GM18498 (cell line): Measurements from ENCODE around the gene METTL3.
"Not testable (repeated sequence)": the region's sequence is repeated elsewhere in the genome, so short reads cannot be mapped to it uniquely, and the experiment has no call there.

ENCODE experiments used
- ATAC-seq: cut with Tn5 transposase; IDR thresholded peaks from one replicate; pipeline ENCODE4 v1.9.1; 2021; ENCODE audit warnings: mild to moderate bottlenecking, moderate library complexity; ENCODE audit not compliant: unreplicated experiment

Gene METTL3

GRCh38 chr14:21510735-21511657 lies at the start of gene METTL3:
TSS of gene METTL3 (minus strand) at chr14:21511340. CDS start at chr14:21511223, 117 bp downstream.
- peak; percentile 97 for ATAC-seq

- ATAC-seq, result no peak
Observed at GRCh38 chr14:21558703-21559170, 47.6 kb upstream of the METTL3 start.

GRCh38 chr14:21557084-21557901 lies 46.2 kb upstream of the METTL3 start:
- no peak for ATAC-seq

GRCh38 chr14:21556378-21557083 lies 45.4 kb upstream of the METTL3 start:
- no peak for ATAC-seq

GRCh38 chr14:21553266-21553665 lies 42.1 kb upstream of the METTL3 start:
- ATAC-seq, result no peak

GRCh38 chr14:21544588-21544987 lies 33.4 kb upstream of the METTL3 start:
- not testable (repeated sequence) for ATAC-seq

- no peak for ATAC-seq
Observed at GRCh38 chr14:21543963-21544362, 32.8 kb upstream of the METTL3 start.

GRCh38 chr14:21543521-21543960 lies 32.4 kb upstream of the METTL3 start:
- ATAC-seq, result no peak

- no peak for ATAC-seq
Observed at GRCh38 chr14:21541413-21542074, 30.4 kb upstream of the METTL3 start.

- ATAC-seq, result no peak
Observed at GRCh38 chr14:21539189-21539940, 28.2 kb upstream of the METTL3 start.

GRCh38 chr14:21537090-21537424 lies 25.9 kb upstream of the METTL3 start:
- no peak for ATAC-seq

- no peak for ATAC-seq
Observed at GRCh38 chr14:21536418-21537089, 25.4 kb upstream of the METTL3 start.

GRCh38 chr14:21535545-21536417 lies 24.6 kb upstream of the METTL3 start:
- no peak for ATAC-seq

- ATAC-seq, result no peak
Observed at GRCh38 chr14:21534576-21534975, 23.4 kb upstream of the METTL3 start.

- ATAC-seq, result no peak
Observed at GRCh38 chr14:21533294-21533693, 22.2 kb upstream of the METTL3 start.

GRCh38 chr14:21529515-21529914 lies 18.4 kb upstream of the METTL3 start:
- ATAC-seq, result no peak

- ATAC-seq, result no peak
Observed at GRCh38 chr14:21528381-21529348, 17.5 kb upstream of the METTL3 start.
